Right kidney (tissue), 1 donor: ENCODE data around the gene HHIPL1.

Experiments
- DNase-seq: peaks from one replicate; pipeline ENCODE4 v3.0.0-alpha.2; 2016

Gene HHIPL1

GRCh38 chr14:99689266-99690236 is 44.6 kb downstream of the HHIPL1 start:
- no peak for DNase-seq

- DNase-seq: no peak
These were observed 45.7 kb downstream of the HHIPL1 start for GRCh38 chr14:99690636-99691035.

GRCh38 chr14:99691111-99691885 is 46.4 kb downstream of the HHIPL1 start:
- DNase-seq: no peak

GRCh38 chr14:99693918-99694317 is 49.0 kb downstream of the HHIPL1 start:
- DNase-seq: no peak

- no peak for DNase-seq
These were observed 52.0 kb downstream of the HHIPL1 start for GRCh38 chr14:99696929-99697328.

GRCh38 chr14:99698236-99698635 is 53.3 kb downstream of the HHIPL1 start:
- no peak for DNase-seq

- no peak for DNase-seq
These were observed 53.7 kb downstream of the HHIPL1 start for GRCh38 chr14:99698642-99699041.

GRCh38 chr14:99699085-99699760 is 54.3 kb downstream of the HHIPL1 start:
- DNase-seq: no peak

- DNase-seq: no peak
These were observed 54.9 kb downstream of the HHIPL1 start for GRCh38 chr14:99699861-99700260.

GRCh38 chr14:99700379-99700778 is 55.5 kb downstream of the HHIPL1 start:
- DNase-seq: no peak

- DNase-seq: no peak
These were observed 56.3 kb downstream of the HHIPL1 start for GRCh38 chr14:99701260-99701659.

GRCh38 chr14:99702115-99702514 is 57.2 kb downstream of the HHIPL1 start:
- DNase-seq: no peak

- no peak for DNase-seq
These were observed 58.5 kb downstream of the HHIPL1 start for GRCh38 chr14:99703381-99703780.

GRCh38 chr14:99704037-99704436 is 59.1 kb downstream of the HHIPL1 start:
- no peak for DNase-seq

GRCh38 chr14:99706107-99706900 is 61.4 kb downstream of the HHIPL1 start:
- DNase-seq: no peak

- DNase-seq: no peak
These were observed 62.5 kb downstream of the HHIPL1 start for GRCh38 chr14:99707420-99707819.

GRCh38 chr14:99707921-99708320 is 63.0 kb downstream of the HHIPL1 start:
- DNase-seq: no peak

GRCh38 chr14:99708449-99708848 is 63.5 kb downstream of the HHIPL1 start:
- DNase-seq: no peak

- no peak for DNase-seq
These were observed 69.0 kb downstream of the HHIPL1 start for GRCh38 chr14:99713972-99714371.

GRCh38 chr14:99715266-99716000 is 70.5 kb downstream of the HHIPL1 start:
- no peak for DNase-seq
